Activated CD8-positive, alpha-beta memory T cell treated with anti-CD3 and anti-CD28 coated beads, Interleukin-2, amount 50 U/mL, for 4 hours (primary cell): ENCODE data around the gene EPB41L4A.
"Not testable (repeated sequence)": the region's sequence is repeated elsewhere in the genome, so short reads cannot be mapped to it uniquely, and the experiment has no call there.

Source experiments
- DNase-seq: peaks from one replicate; pipeline ENCODE4 v3.0.0-alpha.2; 2020

Gene EPB41L4A

GRCh38 chr5:112397690-112398089 lies 21.4 kb downstream of the EPB41L4A start:
- no peak for DNase-seq

- DNase-seq = no peak
Measured at GRCh38 chr5:112396430-112396829, 22.6 kb downstream of the EPB41L4A start.

- DNase-seq = not testable (repeated sequence)
Measured at GRCh38 chr5:112395299-112395698, 23.8 kb downstream of the EPB41L4A start.

GRCh38 chr5:112390327-112390726 lies 28.8 kb downstream of the EPB41L4A start:
- DNase-seq = no peak

- no peak for DNase-seq
Measured at GRCh38 chr5:112388739-112389138, 30.3 kb downstream of the EPB41L4A start.

- no peak for DNase-seq
Measured at GRCh38 chr5:112388074-112388473, 31.0 kb downstream of the EPB41L4A start.

DNA sequence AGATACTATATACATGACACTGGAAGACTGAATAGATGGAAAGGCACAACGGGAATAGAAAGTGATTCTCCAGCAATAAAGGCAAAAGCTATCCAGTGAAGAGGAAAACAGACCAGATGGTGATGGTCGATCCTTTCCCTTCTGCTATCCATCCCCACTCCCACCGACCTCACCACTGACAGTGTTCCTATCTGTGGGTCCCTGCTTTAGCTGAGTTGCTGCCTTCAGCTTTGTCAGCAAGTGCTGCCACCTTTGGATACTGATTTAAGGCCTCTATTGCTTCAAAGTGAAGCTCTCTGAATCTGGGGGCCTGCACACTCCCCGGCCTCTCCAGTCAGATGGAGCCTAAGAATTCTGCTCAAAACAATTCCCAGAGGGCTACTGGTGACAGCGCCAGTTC lies 32.3 kb downstream of the EPB41L4A start:
- no peak for DNase-seq

DNA sequence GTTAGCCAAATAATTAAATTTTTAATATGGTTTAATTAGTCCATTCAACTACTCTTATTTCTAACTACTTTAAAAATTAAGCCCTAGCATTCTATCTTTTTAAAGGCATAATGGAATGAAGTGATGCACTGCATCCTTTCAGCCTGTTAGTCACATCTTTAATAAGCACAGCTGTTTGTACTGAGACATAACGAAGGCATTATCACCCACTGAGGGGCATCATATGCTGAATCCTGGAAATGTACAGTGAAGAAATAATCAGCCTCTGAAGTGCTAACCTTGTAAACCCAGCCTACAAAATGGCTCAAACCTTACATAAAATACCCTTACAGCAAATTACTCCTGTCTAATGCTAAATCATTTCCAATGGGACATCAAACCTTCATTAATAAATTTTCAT lies 33.1 kb downstream of the EPB41L4A start:
- DNase-seq = no peak

GRCh38 chr5:112385566-112385965 lies 33.5 kb downstream of the EPB41L4A start:
- no peak for DNase-seq

DNA sequence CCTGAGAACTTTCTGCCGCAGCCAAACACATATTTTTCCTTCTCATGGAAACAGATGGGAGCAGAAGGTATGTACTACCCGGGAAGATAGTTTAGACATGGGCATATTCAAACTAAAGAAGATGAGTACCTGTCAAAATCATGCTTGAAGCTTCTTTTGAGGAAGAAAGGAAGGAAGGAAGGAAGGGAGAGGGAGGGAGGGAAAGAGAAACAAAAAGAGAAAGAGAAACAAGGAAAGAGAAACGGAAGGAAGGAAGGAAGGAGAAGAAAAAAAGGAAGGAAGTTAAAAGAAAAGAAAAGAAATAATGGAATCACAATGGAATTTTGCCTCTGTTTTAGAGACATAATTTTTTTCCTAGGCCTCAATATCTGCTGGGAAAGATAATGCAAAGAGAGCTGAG lies 34.6 kb downstream of the EPB41L4A start:
- no peak for DNase-seq

DNA sequence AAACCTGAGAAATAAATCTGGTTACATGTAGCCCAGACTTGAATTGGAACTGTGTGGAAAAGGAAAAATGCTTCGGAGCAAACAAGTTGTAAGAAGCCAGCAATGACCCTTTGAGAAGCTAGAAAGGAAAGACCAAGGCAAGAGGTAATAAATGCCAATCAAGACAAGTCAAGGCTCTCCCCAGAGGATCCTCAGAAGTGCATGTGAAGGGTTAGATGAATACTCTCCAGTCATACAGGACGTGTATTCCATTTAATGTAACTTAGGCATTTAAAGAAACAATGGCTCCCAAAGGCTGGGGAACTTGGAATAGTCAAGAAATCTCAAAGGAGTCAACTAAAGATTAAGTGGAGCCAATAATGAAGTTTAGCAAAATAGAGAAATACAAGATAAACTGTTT lies 36.2 kb downstream of the EPB41L4A start:
- DNase-seq = no peak

DNA sequence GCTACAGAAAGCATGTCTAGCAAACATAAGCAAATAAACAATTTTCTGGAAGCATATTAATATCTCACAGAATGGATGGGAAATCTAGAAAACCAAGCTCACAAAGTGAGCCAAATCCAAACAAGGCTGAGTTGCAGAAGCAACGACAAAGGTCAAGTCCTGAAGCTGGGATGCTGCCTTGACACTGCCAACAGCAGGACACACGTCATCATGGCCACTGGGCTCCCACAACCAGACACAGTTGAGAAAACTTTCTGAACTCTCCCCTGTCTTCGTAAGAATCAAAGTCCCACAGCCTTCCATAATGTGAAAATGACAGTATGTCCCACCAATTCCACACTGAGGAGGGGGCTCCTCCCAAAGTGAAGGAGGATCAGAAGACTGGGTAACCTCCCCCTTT lies 37.6 kb downstream of the EPB41L4A start:
- DNase-seq = no peak

GRCh38 chr5:112379542-112380325 lies 39.3 kb downstream of the EPB41L4A start:
- no peak for DNase-seq

DNA sequence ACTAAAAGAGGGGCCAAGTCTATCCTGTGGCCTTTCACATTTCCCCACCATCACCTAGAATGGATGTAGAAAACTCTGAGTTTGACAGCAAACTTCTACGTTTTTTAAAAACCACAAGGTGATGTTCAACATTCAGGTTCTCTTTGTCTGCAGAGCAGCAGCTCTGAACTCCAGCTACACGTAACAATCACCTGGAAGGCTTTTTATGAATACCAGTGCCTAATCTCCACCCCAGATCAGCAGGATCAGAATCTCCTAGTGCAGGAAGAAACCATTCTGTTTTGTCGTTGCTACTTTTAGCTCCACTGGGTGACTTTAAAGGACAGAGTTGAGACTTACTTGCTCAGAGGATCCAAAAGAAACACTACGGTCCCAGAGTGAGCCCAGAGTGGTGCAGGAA lies 44.3 kb downstream of the EPB41L4A start:
- no peak for DNase-seq

DNA sequence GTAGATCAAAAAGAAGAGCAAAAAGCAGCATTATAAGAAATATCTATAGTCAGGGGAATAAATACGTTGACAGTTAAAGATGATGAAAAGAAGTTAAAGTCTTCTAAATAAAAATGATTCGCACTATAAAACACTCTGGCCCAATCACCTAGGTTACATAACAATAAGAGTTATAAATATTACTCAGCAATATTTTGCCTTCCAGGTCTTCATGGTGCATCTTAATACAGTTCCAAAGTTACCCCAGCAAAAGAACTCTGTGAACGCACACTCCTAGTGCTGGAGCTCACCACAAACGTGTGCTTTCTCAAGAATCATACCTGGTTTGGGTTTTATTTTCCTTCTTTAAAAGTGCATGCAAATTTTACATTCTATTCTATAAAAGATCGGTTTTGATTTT lies 44.7 kb downstream of the EPB41L4A start:
- DNase-seq = no peak

DNA sequence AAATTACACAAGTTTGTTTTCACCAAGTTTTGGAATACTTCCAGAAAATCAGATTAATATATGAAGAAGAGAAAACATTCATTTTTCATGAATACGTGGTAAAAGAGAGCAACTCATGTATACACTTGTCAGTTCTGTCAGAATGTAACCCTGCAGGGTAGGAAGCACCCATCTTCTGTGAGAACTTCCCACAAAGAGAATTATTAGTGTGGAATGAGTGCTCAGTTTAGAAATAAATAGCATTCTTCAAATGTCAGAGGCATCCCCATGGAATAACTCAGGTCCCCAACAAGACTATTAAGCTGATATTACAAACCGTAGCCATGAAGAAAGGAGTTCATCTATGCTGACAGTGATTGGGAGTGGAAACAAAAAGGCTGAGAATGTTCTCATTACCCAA lies 45.2 kb downstream of the EPB41L4A start:
- DNase-seq = no peak

- DNase-seq = no peak
Measured at GRCh38 chr5:112372543-112372942, 46.5 kb downstream of the EPB41L4A start.

GRCh38 chr5:112371067-112371466 lies 48.0 kb downstream of the EPB41L4A start:
- no peak for DNase-seq

- no peak for DNase-seq
Measured at GRCh38 chr5:112367400-112367799, 51.7 kb downstream of the EPB41L4A start.

- DNase-seq = no peak
Measured at GRCh38 chr5:112366987-112367386, 52.1 kb downstream of the EPB41L4A start.

DNA sequence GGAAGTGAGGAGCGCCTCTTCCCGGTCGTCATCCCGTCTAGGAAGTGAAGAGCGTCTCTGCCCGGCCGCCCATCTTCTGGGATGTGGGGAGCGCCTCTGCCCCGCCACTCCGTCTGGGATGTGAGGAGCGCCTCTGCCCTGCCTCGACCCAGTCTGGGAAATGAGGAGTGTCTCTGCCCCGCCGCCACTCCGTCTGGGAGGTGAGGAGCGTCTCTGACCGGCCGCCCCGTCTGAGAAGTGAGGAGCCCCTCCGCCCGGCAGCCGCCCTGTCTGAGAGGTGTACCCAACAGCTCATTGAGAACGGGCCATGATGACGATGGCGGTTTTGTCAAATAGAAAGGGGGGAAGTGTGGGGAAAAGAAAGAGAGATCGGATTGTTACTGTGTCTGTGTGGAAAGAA lies 58.3 kb downstream of the EPB41L4A start:
- DNase-seq = not testable (repeated sequence)

- DNase-seq = no peak
Measured at GRCh38 chr5:112356178-112356956, 62.7 kb downstream of the EPB41L4A start.

- no peak for DNase-seq
Measured at GRCh38 chr5:112355058-112355685, 63.9 kb downstream of the EPB41L4A start.

DNA sequence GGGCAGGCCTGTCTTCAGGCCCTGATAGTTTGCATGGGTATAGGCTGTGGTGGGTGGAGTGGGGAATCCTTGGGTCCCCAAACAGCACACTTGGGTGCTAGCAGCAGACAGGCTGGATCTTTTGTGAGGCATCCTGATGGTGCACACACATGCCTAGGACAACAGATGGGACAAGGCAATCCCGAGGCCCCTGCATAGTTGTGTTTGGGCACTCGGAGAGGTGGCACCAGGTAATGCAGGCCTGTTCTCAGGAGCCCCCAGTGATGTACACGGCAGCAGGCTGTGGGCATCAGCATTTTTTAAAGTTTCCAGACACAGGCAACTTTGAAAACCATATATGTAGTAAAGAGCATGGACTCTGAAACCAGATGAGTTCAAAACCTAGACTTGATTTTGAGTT lies 65.4 kb downstream of the EPB41L4A start:
- no peak for DNase-seq
